Adrenal gland (tissue), 12 donors: Measurements from ENCODE around the gene TPCN1. TPM values are rescaled to one million over a fixed set of nuclear protein-coding genes. Genes with fewer than 3 reads are reported as not detected.

ENCODE experiments used
- DNase-seq, 7 donors: peaks; one replicate each; pipeline ENCODE4 v3.0.0-alpha.2; 2019 to 2020
- H3K27ac ChIP-seq, 5 donors: fragments of 200-600 bp; sonication (generic) in 4 of 5; 1 replicate in 3 of 5; 2 replicates in 2 of 5; pipeline versions ENCODE4 v1.5.1 to v1.8.0; 2016 to 2020; ENCODE audit warnings: mild to moderate bottlenecking in 1 of 5
- H3K27me3 ChIP-seq: fragments of 200-600 bp; 2 replicates; pipeline ENCODE4 v1.8.0; 2021
- H3K36me3 ChIP-seq, 2 donors: fragments of 200-600 bp; replicated peaks in 1 of 2; 1 replicate in 1 of 2; 2 replicates in 1 of 2; pipeline versions ENCODE4 v1.5.1 to v1.8.0; 2018 to 2022
- H3K4me1 ChIP-seq, 2 donors: fragments of 200-600 bp; replicated peaks in 1 of 2; 1 replicate in 1 of 2; 2 replicates in 1 of 2; pipeline versions ENCODE4 v1.5.1 to v1.8.0; 2018 to 2021
- H3K4me3 ChIP-seq, 4 donors: fragments of 200-600 bp; sonication (generic) in 3 of 4; one replicate each; pipeline ENCODE4 v1.5.1; 2016 to 2018
- H3K9me3 ChIP-seq, 3 donors: fragments of 200-600 bp; sonication (generic) in 1 of 3; replicated peaks in 1 of 3; 1 replicate in 2 of 3; 2 replicates in 1 of 3; pipeline versions ENCODE4 v1.5.1 to v1.8.0; 2016 to 2021
- POLR2A ChIP-seq, 2 donors: fragments of 450-650 bp; IDR thresholded peaks; one replicate each; pipeline ENCODE4 v1.6.1; 2017; ENCODE audit warnings: antibody characterized with exemption in 2 of 2, mild to moderate bottlenecking in 2 of 2, moderate library complexity in 1 of 2
- WGBS, 4 donors: extraction: QIAGEN DNeasy Blood & Tissue Kit in 2 of 4; methylation state at CpG; one replicate each; pipeline versions ENCODE4 v1.1.5 to v1.1.7; 2013 to 2017; 5-methylcytosine and 5-hydroxymethylcytosine counted together
- intact Hi-C, 2 donors: fragments of 100-400 bp; cut with DNase I; formaldehyde crosslinking; loops; one replicate each; pipeline versions ENCODE4 v1.14.1 to v1.15.0; 2022 to 2023
- polyA plus RNA-seq, 3 donors: library from polyadenylated mRNA; stranded (reverse); fragments of 200-250 nt in 2 of 3; fragments of 350-450 nt in 1 of 3; fragmentation: Illumina TruSeq in 1 of 3; extraction: RNeasy Lipid Tissue Mini Kit (QIAGEN cat#74804) in 1 of 3; gene quantifications; one replicate each; pipeline ENCODE4 v1.2.3, GENCODE V29; 2013 to 2014
- total RNA-seq, 9 donors: library from RNA; depleted of rRNA in 4 of 9; stranded (reverse); fragments of >200 nt in 4 of 9; fragments of 120-200 nt in 1 of 9; fragmentation: NEBNext Ultra II Directional in 1 of 9; extraction: Animal tissue kit (Norgen Biotek cat#: 25700) in 1 of 9; gene quantifications; one replicate each; pipeline versions ENCODE4 v1.1.0 to v1.2.4, GENCODE V29; 2013 to 2023
- TF ChIP-seq, protein P1 (sequence below), 6 experiments: fragments of 450-650 bp in 4 of 6; fragments of 200-600 bp in 2 of 6; sonication (generic) in 1 of 6; IDR thresholded peaks; 1 replicate in 5 of 6; 2 replicates in 1 of 6; pipeline versions ENCODE4 v1.5.1 to v1.8.0; 2016 to 2021; ENCODE audit warnings: antibody characterized with exemption in 6 of 6, mild to moderate bottlenecking in 2 of 6, moderate library complexity in 1 of 6
- donor health status: healthy with polysubstance abuse.
- donor health status: Bipolar disorder and iron deficiency.
- donor health status: DM: yes; HTN: yes; CAD: no.
- donor health status: DM: no; HTN: no; CAD: no.
- donor health status: DM: no; HTN: no; CAD: no.
- donor health status: DM: yes; HTN: yes; CAD: no.

Gene TPCN1
- total and polyA plus RNA-seq, 12 donors, result 21.2 to 198 (median 80.9) TPM

DNA sequence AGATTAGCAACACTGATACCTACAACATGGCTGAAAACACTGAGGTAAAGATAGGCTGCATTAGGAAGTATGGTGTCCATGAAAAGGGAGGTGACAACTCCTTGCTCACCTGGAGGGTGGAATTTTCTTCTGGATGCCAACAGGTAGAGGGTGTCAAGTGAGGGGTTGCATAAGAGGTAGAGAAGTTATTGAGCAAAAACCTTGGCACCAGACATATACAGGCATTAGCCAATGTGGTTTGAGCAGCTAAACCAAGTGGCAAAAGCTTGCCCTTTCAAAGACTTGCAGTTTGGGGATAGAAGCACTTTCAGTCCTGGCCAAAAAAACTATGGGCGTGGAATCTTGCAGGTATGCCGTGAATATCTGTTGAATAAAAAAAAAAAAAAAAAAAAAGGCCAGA, 31.9 kb upstream of the TPCN1 start:
- Histone ChIP-seq H3K4me1 (peaks cover 15 to 38% of the 10 kb centered on the region in 2 donors), H3K4me3 (no peak overlapping the region), H3K27ac (no peak overlapping the region), H3K27me3 (no peaks in the 10 kb centered on the region), H3K36me3 (peaks cover 0 to 20% of the 10 kb centered on the region in 2 donors), H3K9me3 (no peaks in the 10 kb centered on the region)
- WGBS, 4 donors, result 72 to 88% (median 84%) methylated on average over 2 of the region's 2 CpGs
- intact Hi-C loops, result loop anchor here in 1 of 2 donors (10.0 kb wide), 1 partner anchor 235 kb away; the partner anchor contains the start of gene SDSL
- TF ChIP-seq, protein P1, sequence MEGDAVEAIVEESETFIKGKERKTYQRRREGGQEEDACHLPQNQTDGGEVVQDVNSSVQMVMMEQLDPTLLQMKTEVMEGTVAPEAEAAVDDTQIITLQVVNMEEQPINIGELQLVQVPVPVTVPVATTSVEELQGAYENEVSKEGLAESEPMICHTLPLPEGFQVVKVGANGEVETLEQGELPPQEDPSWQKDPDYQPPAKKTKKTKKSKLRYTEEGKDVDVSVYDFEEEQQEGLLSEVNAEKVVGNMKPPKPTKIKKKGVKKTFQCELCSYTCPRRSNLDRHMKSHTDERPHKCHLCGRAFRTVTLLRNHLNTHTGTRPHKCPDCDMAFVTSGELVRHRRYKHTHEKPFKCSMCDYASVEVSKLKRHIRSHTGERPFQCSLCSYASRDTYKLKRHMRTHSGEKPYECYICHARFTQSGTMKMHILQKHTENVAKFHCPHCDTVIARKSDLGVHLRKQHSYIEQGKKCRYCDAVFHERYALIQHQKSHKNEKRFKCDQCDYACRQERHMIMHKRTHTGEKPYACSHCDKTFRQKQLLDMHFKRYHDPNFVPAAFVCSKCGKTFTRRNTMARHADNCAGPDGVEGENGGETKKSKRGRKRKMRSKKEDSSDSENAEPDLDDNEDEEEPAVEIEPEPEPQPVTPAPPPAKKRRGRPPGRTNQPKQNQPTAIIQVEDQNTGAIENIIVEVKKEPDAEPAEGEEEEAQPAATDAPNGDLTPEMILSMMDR (IDR thresholded peaks at IDR 0.05), result no peak
- no peak for TF ChIP-seq POLR2A (IDR thresholded peaks at IDR 0.05)
- no peak for DNase-seq

DNA sequence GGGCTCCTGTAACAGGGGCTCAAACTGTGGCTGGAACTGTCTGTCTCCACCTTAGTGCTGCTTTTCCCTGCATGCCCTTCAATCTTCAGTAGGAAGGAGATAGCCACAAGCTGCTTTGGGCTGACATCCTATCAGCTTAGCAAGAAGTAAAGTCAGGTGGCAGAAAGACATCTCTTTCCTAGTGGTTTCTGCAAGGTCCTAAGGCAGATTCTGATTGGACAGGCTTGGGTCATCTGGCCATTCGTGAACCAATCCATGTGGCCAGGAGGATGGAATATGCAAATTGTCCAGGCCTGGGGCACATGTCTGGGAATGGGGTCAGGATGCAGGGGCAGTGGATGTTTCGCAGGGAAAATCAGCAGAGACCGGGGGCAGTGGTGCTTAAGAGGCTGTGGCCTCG, 30.5 kb upstream of the TPCN1 start:
- Histone ChIP-seq H3K36me3 (peaks cover 0 to 20% of the 10 kb centered on the region in 2 donors), H3K9me3 (no peaks in the 10 kb centered on the region), H3K27me3 (no peaks in the 10 kb centered on the region), H3K4me3 (no peak overlapping the region), H3K27ac (peak overlapping the region in 2 of 5 donors; percentile 28 to 40), H3K4me1 (peaks cover 15 to 47% of the 10 kb centered on the region in 2 donors)
- intact Hi-C loops, result loop anchor here in 1 of 2 donors (10.0 kb wide), 1 partner anchor 104 kb away; no protein-coding TSS in a partner anchor
- DNase-seq, result peak in 3 of 7 donors; percentile 52 to 66 (median 57)
- TF ChIP-seq, protein P1 (IDR thresholded peaks at IDR 0.05), result no peak
- no peak for TF ChIP-seq POLR2A (IDR thresholded peaks at IDR 0.05)
- 85 to 92% (median 87%) methylated on average over 4 of the region's 4 CpGs for WGBS, 4 donors

DNA sequence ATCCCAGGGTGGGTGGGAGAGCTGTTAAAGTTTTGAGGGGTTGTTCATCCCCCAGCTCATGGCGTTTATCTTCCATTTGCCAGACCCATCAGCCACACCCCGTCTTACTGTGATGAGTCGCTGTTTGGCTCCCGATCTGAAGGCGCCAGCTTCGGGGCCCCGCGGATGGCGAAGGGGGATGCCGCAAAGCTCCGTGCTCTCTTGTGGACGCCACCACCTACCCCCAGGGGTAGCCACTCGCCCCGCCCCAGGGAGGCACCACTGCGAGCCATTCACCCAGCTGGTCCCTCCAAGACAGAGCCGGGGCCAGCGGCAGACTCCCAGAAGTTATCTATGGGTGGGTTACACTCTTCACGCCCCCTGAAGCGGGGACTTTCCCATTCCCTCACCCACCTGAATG, 30.0 kb upstream of the TPCN1 start:
- H3K27me3 ChIP-seq, result no peaks in the 10 kb centered on the region
- TF ChIP-seq POLR2A (IDR thresholded peaks at IDR 0.05), result no peak
- TF ChIP-seq, protein P1 (IDR thresholded peaks at IDR 0.05), result no peak
- H3K4me3 ChIP-seq, result no peak overlapping the region
- H3K36me3 ChIP-seq, result peaks cover 0 to 20% of the 10 kb centered on the region in 2 donors
- peak overlapping the region in 1 of 5 donors; percentile 40 for H3K27ac ChIP-seq
- no peaks in the 10 kb centered on the region for H3K9me3 ChIP-seq
- no peak for DNase-seq
- intact Hi-C loops, result loop anchor here in 1 of 2 donors (10.0 kb wide), 1 partner anchor 104 kb away; no protein-coding TSS in a partner anchor
- peaks cover 15 to 44% of the 10 kb centered on the region in 2 donors for H3K4me1 ChIP-seq
- 80 to 90% (median 87%) methylated on average over 1 to 19 of the region's 19 CpGs for WGBS, 4 donors

DNA sequence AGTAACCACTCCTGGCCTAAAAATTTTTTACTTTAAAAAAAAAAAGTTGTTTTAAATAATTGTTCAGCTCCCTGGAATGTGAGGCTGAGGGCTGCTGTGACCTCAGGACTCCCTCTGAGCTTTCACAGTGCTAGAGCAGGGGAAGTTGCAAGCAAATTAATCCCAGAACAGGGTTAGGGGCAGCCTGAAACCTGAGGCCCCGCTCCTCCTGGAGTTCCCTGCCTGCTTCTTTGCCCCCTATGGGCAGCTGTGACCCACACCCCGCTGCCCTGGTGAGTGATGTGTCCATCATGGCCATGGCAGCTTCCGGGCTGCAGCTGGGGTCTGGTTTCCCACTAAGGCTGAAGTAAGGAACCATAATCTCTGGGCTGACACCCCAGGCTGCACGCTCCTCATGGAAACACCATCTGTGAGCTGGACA, 26.3 kb upstream of the TPCN1 start:
- intact Hi-C loops, result loop anchor here in 1 of 2 donors (10.0 kb wide), 1 partner anchor 100 kb away; no protein-coding TSS in a partner anchor
- TF ChIP-seq POLR2A (IDR thresholded peaks at IDR 0.05), result no peak
- TF ChIP-seq, protein P1 (IDR thresholded peaks at IDR 0.05), result no peak
- DNase-seq, result peak in 1 of 7 donors; percentile 34
- Histone ChIP-seq H3K27ac (peak overlapping the region in 2 of 5 donors; percentile 48 to 78), H3K4me1 (peaks cover 7 to 26% of the 10 kb centered on the region in 2 donors), H3K4me3 (no peak overlapping the region), H3K36me3 (peaks cover 0 to 13% of the 10 kb centered on the region in 2 donors), H3K27me3 (no peaks in the 10 kb centered on the region), H3K9me3 (no peaks in the 10 kb centered on the region)
- 66 to 80% (median 78%) methylated on average over 3 to 4 of the region's 4 CpGs for WGBS, 4 donors
